Measurements from ENCODE around the gene SERGEF. TPM values are rescaled to one million over a fixed set of nuclear protein-coding genes. Genes with fewer than 3 reads are reported as not detected.

SERGEF gene
- total and polyA plus RNA-seq, 12 donors, result 14.8 to 105 (median 19.9) TPM

DNA sequence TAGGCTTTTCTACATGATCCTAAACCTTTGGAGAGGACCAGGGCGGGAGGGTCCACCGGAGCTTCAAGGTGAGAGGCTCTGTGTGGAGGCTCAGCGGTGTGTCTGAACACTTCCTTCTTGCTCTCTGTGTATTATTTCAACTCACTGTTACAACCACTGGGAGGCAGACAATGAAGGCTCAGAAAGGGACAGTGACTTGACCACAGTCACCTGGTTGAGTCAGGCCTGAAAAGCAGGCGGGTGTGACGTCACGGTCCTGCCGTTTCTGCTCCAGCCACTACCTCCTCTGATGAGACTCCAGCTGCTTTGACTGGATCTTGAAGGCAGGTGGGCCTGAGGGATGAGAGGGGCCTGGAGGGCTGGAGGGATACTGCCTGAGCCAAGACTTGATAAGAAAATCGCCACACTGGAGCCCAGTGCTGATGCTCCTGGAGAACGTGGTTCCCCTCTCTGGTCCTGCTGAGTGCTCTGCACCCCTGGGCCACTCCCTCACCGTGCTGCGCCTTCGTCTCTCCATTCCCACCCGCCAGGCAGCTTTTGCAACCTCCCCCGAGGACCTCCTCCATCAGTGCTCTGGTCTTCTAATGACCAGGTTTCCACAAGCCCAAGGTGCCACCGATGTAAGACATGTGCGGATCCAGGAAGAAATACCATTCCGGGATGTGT is 250.4 kb downstream of the SERGEF start:
- Histone ChIP-seq H3K36me3 (no peaks in the 10 kb centered on the region), H3K9me3 (peaks cover 0 to 15% (median 0%) of the 10 kb centered on the region in 11 donors), H3K4me3 (no peak overlapping the region), H3K27me3 (no peaks in the 10 kb centered on the region), H3K4me1 (peaks cover 0 to 4% (median 0%) of the 10 kb centered on the region in 9 donors), H3K27ac (no peak overlapping the region)
- DNase-seq (no peak), ATAC-seq (no peak)
- WGBS, 2 donors, result 88 to 92% methylated on average over 17 of the region's 17 CpGs
- intact Hi-C loops (cut with DNase I), result loop anchor here in 5 of 10 donors (2.0 to 10.0 kb wide), 3 partner anchors 82 to 212 kb away; no protein-coding TSS in a partner anchor
- TF ChIP-seq CTCF (IDR thresholded peaks at IDR 0.05), result no peak

GRCh38 chr11:17760102-17761029 is 252.5 kb downstream of the SERGEF start:
- Histone ChIP-seq H3K27ac (no peak overlapping the region), H3K4me3 (no peak overlapping the region)

DNA sequence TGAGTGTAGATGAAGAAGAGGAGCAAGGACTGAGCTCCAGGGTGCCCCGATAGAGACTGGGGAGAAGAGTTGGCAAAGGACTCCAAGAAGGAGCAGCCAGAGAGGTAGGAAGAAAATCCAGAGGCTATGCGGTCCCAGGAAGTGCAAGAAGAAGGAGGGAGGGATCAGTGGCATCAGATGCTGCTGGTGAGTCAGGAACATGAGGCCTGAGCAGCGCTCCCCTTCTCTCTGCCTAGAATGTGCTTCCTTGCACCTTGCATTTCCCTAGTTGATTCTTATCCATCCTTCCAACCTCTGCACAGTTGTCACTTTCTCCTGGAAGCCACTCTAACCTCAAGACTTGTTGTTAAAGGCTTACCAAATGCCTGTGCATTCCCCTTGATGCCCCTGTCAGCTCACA is 257.0 kb downstream of the SERGEF start:
- WGBS, 2 donors, result 68 to 85% methylated on average over 3 of the region's 3 CpGs
- no peak for DNase-seq
- intact Hi-C loops (cut with DNase I), result loop anchor here in 1 of 10 donors (5.0 kb wide), 1 partner anchor 221 kb away; no protein-coding TSS in a partner anchor
- ATAC-seq, result no peak
- Histone ChIP-seq H3K9me3 (peaks cover 0 to 15% (median 0%) of the 10 kb centered on the region in 11 donors), H3K4me3 (no peak overlapping the region), H3K27ac (no peak overlapping the region), H3K36me3 (no peaks in the 10 kb centered on the region), H3K4me1 (peaks cover 0 to 4% (median 0%) of the 10 kb centered on the region in 9 donors), H3K27me3 (peaks cover 0 to 2% (median 0%) of the 10 kb centered on the region in 7 donors)
- TF ChIP-seq CTCF (IDR thresholded peaks at IDR 0.05), result no peak

More at GRCh38 chr11:17760102-17761029, 252.5 kb downstream of the SERGEF start:
- Histone ChIP-seq H3K27me3 (no peaks in the 10 kb centered on the region), H3K4me1 (peaks cover 0 to 4% (median 0%) of the 10 kb centered on the region in 9 donors), H3K9me3 (peaks cover 0 to 15% (median 0%) of the 10 kb centered on the region in 11 donors), H3K36me3 (no peaks in the 10 kb centered on the region)
- TF ChIP-seq CTCF (IDR thresholded peaks at IDR 0.05), result peak; percentile 30 to 77 (median 61)
- 47 to 51% methylated on average over 23 of the region's 23 CpGs for WGBS, 2 donors
- intact Hi-C loops (cut with DNase I), result loop anchor here in 8 of 10 donors (1.0 to 10.0 kb wide), 4 partner anchors 84 to 219 kb away; no protein-coding TSS in a partner anchor
- ATAC-seq (peak; percentile 79 to 87 (median 85)), DNase-seq (peak; percentile 40 to 43)

- 77 to 80% methylated on average over 10 of the region's 10 CpGs for WGBS, 2 donors
- DNase-seq (no peak), ATAC-seq (peak in 1 of 8 donors; percentile 18)
- Histone ChIP-seq H3K27ac (no peak overlapping the region), H3K36me3 (no peaks in the 10 kb centered on the region), H3K27me3 (peaks cover 0 to 2% (median 0%) of the 10 kb centered on the region in 7 donors), H3K4me1 (peaks cover 0 to 9% (median 0%) of the 10 kb centered on the region in 9 donors), H3K4me3 (no peak overlapping the region), H3K9me3 (peaks cover 0 to 9% (median 0%) of the 10 kb centered on the region in 11 donors)
- no peak for TF ChIP-seq CTCF (IDR thresholded peaks at IDR 0.05)
- intact Hi-C loops (cut with DNase I), result loop anchor here in 1 of 10 donors (5.0 kb wide), 1 partner anchor 224 kb away; no protein-coding TSS in a partner anchor
These were observed 259.2 kb downstream of the SERGEF start for GRCh38 chr11:17753641-17754040.

Measured in heart right ventricle (tissue), 16 donors.